Measurements from ENCODE around the gene KRTAP20-4.

KRTAP20-4 gene

GRCh38 chr21:30620522-30620921, at the start of gene KRTAP20-4:
KRTAP20-4 (plus strand) TSS chr21:30620627.
- no peak for DNase-seq

GRCh38 chr21:30577766-30578165, 42.7 kb upstream of the KRTAP20-4 start:
- no peak for DNase-seq

GRCh38 chr21:30579346-30579745, 41.1 kb upstream of the KRTAP20-4 start:
- no peak for DNase-seq

GRCh38 chr21:30580132-30580531, 40.3 kb upstream of the KRTAP20-4 start:
- no peak for DNase-seq

- DNase-seq, result no peak
These were observed 37.6 kb upstream of the KRTAP20-4 start for GRCh38 chr21:30582870-30583269.

- DNase-seq, result no peak
These were observed 30.1 kb upstream of the KRTAP20-4 start, which contains the start of gene KRTAP22-2 for GRCh38 chr21:30590297-30590696. KRTAP22-2 (minus strand) TSS chr21:30590397.

- no peak for DNase-seq
These were observed 28.3 kb upstream of the KRTAP20-4 start, which contains the start of gene KRTAP6-3 for GRCh38 chr21:30592140-30592539. KRTAP6-3 (plus strand) TSS chr21:30592440; CDS start chr21:30592446, 6 bp downstream.

- no peak for DNase-seq
These were observed 21.6 kb upstream of the KRTAP20-4 start, which contains the start of gene KRTAP6-2 for GRCh38 chr21:30598802-30599201. KRTAP6-2 (minus strand) TSS chr21:30598902; CDS start chr21:30598874, 28 bp downstream.

- no peak for DNase-seq
These were observed 19.6 kb upstream of the KRTAP20-4 start, which contains the start of gene KRTAP22-1 for GRCh38 chr21:30600787-30601186. KRTAP22-1 (plus strand) TSS chr21:30601087.

- DNase-seq, result no peak
These were observed 14.5 kb upstream of the KRTAP20-4 start for GRCh38 chr21:30605968-30606367.

- DNase-seq, result no peak
These were observed 8.3 kb upstream of the KRTAP20-4 start for GRCh38 chr21:30612132-30612531.

- DNase-seq, result no peak
These were observed 6.6 kb upstream of the KRTAP20-4 start, which contains the start of gene KRTAP6-1 for GRCh38 chr21:30613836-30614235. KRTAP6-1 (minus strand) TSS chr21:30613930; CDS start chr21:30613904, 26 bp downstream.

GRCh38 chr21:30615199-30615598, 5.2 kb upstream of the KRTAP20-4 start:
- no peak for DNase-seq

GRCh38 chr21:30616125-30616524, 4.3 kb upstream of the KRTAP20-4 start, which contains the start of gene KRTAP20-1:
KRTAP20-1 (plus strand) TSS chr21:30616425; CDS start chr21:30616455, 30 bp downstream.
- DNase-seq, result no peak

GRCh38 chr21:30620080-30620479, 347 bp upstream of the KRTAP20-4 start:
- no peak for DNase-seq

- DNase-seq, result no peak
These were observed 2.9 kb downstream of the KRTAP20-4 start for GRCh38 chr21:30623362-30623761.

GRCh38 chr21:30625449-30626165, 5.2 kb downstream of the KRTAP20-4 start:
- no peak for DNase-seq

- DNase-seq, result no peak
These were observed 7.7 kb downstream of the KRTAP20-4 start for GRCh38 chr21:30628109-30628508.

GRCh38 chr21:30629200-30629599, 8.8 kb downstream of the KRTAP20-4 start:
- DNase-seq, result no peak

GRCh38 chr21:30634906-30635305, 14.5 kb downstream of the KRTAP20-4 start, which contains the start of gene KRTAP20-2:
KRTAP20-2 (plus strand) TSS chr21:30635206; CDS start chr21:30635264, 58 bp downstream.
- no peak for DNase-seq

GRCh38 chr21:30638686-30639085, 18.3 kb downstream of the KRTAP20-4 start:
- no peak for DNase-seq

- no peak for DNase-seq
These were observed 22.1 kb downstream of the KRTAP20-4 start, which contains the start of gene KRTAP20-3 for GRCh38 chr21:30642564-30642963. KRTAP20-3 (plus strand) TSS chr21:30642864.

GRCh38 chr21:30646904-30647414, 26.5 kb downstream of the KRTAP20-4 start:
- no peak for DNase-seq

GRCh38 chr21:30652891-30653290, 32.5 kb downstream of the KRTAP20-4 start:
- DNase-seq, result no peak
